ENCODE data around the gene ZNF639. TPM values are rescaled to one million over a fixed set of nuclear protein-coding genes. Genes with fewer than 3 reads are reported as not detected.

The ZNF639 gene
- total and polyA plus RNA-seq, 9 of the 15 experiments (the other 6 are each of a cell fraction or from before 2014, with no cell fraction given), result 17.6 to 88.1 (median 53.7) TPM

- TF ChIP-seq CHAMP1 (IDR thresholded peaks at IDR 0.05) (no peak), ZBTB33 (CRISPR knock-in tag; IDR thresholded peaks at IDR 0.05) (peak; percentile 94), NFE2L1 (tag; IDR thresholded peaks at IDR 0.05; ENCODE audit: borderline replicate concordance, low read depth) (no peak), FOXP1 (CRISPR knock-in tag; IDR thresholded peaks at IDR 0.05) (peak; percentile 99), NEUROD1 (IDR thresholded peaks at IDR 0.05; ENCODE audit: borderline replicate concordance, low read depth, low read length, partially characterized antibody) (peak; percentile 45), ATF2 (CRISPR knock-in tag; IDR thresholded peaks at IDR 0.05) (peak; percentile 52; the same call in 1 of the 2 replicates), MYNN (IDR thresholded peaks at IDR 0.05) (0 out of 2 replicates have a peak, but pooled peaks have one; percentile 48), MYNN (CRISPR knock-in tag; IDR thresholded peaks at IDR 0.05) (no peak), NR2C2 (CRISPR knock-in tag; IDR thresholded peaks at IDR 0.05) (peak; percentile 46; the same call in 1 of the 2 replicates), NR2C2 (tag; IDR thresholded peaks at IDR 0.05) (no peak), MAX (CRISPR knock-in tag; IDR thresholded peaks at IDR 0.05) (peak; percentile 97), RUNX1 (IDR thresholded peaks at IDR 0.05; ENCODE audit: low read depth) (no peak), ARNT (IDR thresholded peaks at IDR 0.05) (no peak), MTA1 (IDR thresholded peaks at IDR 0.05; ENCODE audit: borderline replicate concordance) (0 out of 2 replicates have a peak, but pooled peaks have one; percentile 23), SMAD4 (CRISPR knock-in tag; conservative IDR thresholded peaks at IDR 0.05) (peak; percentile 46; the same call in 1 of the 2 replicates), E2F1 (CRISPR knock-in tag; IDR thresholded peaks at IDR 0.05) (peak; percentile 19; the same call in 1 of the 2 replicates), THRAP3 (IDR thresholded peaks at IDR 0.05; ENCODE audit: borderline replicate concordance) (no peak), OTX1 (CRISPR knock-in tag; IDR thresholded peaks at IDR 0.05) (0 out of 2 replicates have a peak, but pooled peaks have one; percentile 43)
Measured at GRCh38 chr3:179322286-179323196, at the start of gene ZNF639 (continued).

Measured in K562 (cell line).